GM19035 (cell line): Measurements from ENCODE around the gene LSMEM2.
"Not testable (repeated sequence)": the region's sequence is repeated elsewhere in the genome, so short reads cannot be mapped to it uniquely, and the experiment has no call there.

ENCODE experiments used
- ATAC-seq: cut with Tn5 transposase; IDR thresholded peaks from one replicate; pipeline ENCODE4 v1.9.1; 2021; ENCODE audit not compliant: unreplicated experiment

LSMEM2 gene

DNA sequence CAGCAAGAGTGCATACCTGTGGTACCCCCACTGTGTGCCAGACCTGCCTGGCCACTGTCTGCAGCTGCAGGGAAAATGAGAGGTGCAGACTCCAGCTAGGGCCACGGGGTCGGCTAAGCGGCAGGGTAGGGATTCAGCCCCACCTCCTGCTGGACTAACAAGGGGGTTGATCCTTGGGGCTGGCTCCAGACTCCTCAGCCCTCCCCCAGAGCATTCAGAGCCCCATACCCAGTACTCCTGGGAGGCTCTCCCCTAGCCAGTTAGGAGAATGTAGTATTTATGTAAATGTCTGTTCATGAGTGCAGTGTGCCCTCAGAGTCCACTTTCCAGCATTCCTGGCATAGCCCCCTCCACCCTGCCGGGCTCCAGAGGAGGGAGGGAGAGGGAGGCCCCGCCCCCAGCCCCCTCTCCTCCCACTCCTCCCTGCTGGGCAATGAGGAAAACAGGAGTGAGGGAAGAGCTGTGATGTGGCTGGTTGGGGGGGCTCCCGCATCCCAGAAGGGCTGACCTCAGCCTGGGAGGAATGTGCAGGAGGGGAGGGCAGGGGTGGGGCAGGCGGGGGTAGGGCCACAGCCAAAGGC is 14.4 kb upstream of the LSMEM2 start:
- ATAC-seq, result no peak

DNA sequence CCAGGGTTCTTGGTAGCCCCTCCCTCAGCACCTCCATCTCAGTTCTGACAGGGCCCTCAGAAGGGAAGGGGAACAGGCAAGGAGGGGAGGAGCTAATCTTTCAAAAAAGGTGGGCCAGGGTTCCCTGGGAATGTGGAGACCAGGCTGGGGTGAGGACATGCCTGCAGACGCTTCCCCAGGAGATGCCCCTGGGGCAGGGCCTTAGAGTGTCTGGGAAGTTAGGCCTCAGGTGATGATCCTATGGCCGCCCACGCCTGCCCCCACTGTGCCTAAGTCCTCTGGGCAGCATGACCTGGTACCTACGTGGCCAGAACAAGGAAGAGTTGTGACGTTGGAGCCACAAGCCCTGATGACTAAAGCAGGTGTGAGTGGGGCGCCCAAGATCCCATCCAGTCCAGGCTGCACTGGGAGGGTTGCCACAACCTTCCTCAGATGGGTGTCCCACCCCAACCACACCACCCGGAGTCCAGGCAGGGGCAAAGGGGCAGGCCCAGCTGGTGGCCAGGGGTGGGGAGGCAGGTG is 13.9 kb upstream of the LSMEM2 start:
- ATAC-seq, result no peak

DNA sequence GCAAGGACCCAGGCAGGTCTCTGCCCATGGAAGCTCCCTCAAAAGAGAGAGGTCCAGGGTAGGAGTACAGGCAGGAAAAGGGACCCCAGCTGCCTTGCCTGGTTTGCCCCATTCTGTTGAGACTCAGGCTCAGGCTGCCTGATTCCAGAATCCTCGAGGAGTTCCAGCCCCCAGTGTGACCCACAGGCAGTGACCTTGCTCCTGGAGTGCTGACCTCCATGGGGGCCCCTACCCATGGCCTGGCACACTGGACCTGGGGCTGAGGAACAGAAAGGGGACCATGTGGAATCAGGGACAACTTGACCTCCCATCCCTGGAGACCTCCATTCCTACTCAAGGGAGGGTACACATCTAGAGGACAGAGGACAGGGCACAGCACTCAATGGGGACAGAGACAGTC is 13.3 kb upstream of the LSMEM2 start:
- ATAC-seq, result no peak

DNA sequence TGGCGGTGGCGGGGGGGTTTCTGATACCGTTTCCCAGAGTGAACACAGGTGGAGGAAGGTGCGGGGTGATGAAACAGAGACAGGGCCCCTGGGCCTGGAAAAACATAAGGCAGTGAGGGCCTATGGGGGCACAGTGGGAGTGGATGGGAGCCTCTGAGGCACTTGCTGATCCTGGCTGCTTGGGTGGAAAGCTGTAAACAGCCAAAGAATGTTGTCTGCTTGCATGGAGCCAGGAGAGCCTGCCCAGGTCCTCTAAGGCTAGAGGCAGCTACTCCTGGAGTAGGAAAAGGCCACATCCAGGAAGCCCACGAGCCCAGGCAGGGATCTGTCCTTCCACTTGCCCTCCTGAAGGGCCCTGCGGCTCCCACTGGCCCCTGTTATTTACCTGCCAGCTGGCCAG is 12.9 kb upstream of the LSMEM2 start:
- no peak for ATAC-seq

- ATAC-seq, result no peak
Observed at GRCh38 chr3:50266836-50267235, 12.1 kb upstream of the LSMEM2 start.

- ATAC-seq, result no peak
Observed at GRCh38 chr3:50267280-50267913, 11.5 kb upstream of the LSMEM2 start.

- no peak for ATAC-seq
Observed at GRCh38 chr3:50268276-50268675, 10.6 kb upstream of the LSMEM2 start.

- no peak for ATAC-seq
Observed at GRCh38 chr3:50268703-50269451, 10.0 kb upstream of the LSMEM2 start, which contains the start of gene SEMA3B. SEMA3B (plus strand) TSS chr3:50269147; CDS start chr3:50269241, 94 bp downstream.

GRCh38 chr3:50269460-50269859 is 9.4 kb upstream of the LSMEM2 start:
- no peak for ATAC-seq

DNA sequence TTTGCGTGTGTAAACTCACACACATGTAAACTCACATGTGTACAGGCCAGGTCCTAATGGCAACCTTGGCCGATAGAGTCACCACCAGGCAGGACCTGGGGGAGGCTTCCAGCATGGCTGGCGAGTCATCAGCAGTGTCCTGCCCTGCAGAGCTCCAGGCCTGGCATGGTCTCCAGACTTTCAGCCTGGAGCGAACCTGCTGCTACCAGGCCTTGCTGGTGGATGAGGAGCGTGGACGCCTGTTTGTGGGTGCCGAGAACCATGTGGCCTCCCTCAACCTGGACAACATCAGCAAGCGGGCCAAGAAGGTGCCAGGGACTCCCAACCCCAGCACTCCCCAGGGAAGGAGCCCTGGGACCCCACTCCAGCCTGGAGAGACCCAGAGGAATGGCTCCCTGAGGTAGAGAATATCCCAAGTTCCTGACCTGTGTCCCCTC is 8.9 kb upstream of the LSMEM2 start:
- ATAC-seq, result no peak

- no peak for ATAC-seq
Observed at GRCh38 chr3:50270422-50271224, 8.3 kb upstream of the LSMEM2 start.

DNA sequence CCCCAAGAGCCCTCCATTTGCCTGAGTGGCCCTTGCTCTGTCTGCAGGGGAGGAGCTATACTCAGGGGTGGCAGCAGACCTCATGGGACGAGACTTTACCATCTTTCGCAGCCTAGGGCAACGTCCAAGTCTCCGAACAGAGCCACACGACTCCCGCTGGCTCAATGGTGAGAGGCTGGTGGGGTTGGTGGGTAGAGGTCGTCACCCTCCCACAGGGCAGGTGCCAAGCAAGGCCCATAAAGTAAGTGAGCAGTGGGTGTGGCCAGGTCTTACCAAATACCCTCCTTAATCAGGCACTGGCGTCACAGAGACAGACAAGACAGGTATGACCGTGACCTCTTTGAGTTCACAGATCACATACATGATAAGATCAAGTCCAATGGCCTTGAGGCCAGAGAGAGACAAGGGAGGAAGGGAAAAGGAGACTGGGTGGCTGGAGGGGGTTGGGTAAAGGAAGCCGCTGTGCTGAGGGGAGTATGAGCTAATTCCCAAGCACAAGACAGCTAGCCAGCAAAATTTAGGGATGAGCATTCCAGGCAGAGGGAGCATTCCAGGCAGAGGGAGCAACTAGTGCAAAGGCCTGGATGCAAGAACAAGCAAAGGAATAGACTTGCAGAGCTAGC is 7.5 kb upstream of the LSMEM2 start:
- ATAC-seq, result no peak

- not testable (repeated sequence) for ATAC-seq
Observed at GRCh38 chr3:50272538-50272910, 6.4 kb upstream of the LSMEM2 start.

- peak; percentile 93 for ATAC-seq
Observed at GRCh38 chr3:50272911-50273688, 5.8 kb upstream of the LSMEM2 start.

GRCh38 chr3:50273689-50274065 is 5.2 kb upstream of the LSMEM2 start:
- ATAC-seq, result no peak

GRCh38 chr3:50274371-50275104 is 4.3 kb upstream of the LSMEM2 start:
- ATAC-seq, result no peak

DNA sequence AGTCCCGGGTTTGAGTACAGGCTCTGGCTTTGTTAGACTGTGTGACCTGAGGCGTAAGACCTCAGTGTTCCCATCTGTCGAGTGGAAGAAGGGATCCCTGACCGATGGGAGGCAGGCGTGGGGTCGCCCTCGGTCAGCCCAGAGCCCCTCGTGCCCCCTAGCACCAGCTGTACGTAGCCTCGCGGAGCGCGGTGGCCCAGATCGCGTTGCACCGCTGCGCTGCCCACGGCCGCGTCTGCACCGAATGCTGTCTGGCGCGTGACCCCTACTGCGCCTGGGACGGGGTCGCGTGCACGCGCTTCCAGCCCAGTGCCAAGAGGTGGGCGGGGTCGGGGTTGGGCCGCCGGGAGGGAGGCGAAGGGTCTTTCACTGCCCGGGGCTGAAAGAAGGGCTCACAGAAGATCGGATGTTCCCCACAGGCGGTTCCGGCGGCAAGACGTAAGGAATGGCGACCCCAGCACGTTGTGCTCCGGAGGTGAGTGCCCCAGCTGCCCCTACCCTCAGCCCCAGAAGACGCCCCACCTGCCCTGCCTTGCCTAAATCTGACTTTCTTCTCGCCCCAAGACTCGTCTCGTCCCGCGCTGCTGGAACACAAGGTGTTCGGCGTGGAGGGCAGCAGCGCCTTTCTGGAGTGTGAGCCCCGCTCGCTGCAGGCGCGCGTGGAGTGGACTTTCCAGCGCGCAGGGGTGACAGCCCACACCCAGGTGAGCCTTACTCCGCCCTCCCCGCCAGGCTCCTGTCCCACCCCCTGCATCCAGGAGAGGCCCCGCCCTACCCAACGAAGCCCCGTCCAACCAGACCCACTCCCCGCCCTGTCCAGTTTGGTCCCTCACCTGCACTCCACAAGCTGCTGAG is 3.5 kb upstream of the LSMEM2 start:
- ATAC-seq, result no peak

DNA sequence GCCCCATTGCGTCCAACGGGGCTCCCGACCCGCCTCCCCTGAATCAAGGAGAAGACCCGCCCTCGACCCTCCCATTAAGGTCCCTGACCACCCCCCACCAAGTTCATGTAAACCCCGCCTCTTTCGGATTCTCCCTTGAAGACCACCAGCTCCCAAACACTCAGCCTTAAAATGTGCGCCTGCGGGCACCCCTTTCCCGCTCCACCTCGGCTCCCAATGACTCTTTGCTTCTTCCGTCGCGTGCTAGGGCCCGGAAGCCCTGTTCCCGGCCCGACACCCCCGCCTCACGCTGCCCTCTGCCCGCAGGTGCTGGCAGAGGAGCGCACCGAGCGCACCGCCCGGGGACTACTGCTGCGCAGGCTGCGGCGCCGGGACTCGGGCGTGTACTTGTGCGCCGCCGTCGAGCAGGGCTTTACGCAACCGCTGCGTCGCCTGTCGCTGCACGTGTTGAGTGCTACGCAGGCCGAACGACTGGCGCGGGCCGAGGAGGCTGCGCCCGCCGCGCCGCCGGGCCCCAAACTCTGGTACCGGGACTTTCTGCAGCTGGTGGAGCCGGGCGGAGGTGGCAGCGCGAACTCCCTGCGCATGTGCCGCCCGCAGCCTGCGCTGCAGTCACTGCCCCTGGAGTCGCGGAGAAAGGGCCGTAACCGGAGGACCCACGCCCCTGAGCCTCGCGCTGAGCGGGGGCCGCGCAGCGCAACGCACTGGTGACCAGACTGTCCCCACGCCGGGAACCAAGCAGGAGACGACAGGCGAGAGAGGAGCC is 2.7 kb upstream of the LSMEM2 start:
- ATAC-seq, result no peak
